ENCODE measurements around the gene CRYBG2. TPM values are rescaled to one million over a fixed set of nuclear protein-coding genes. Genes with fewer than 3 reads are reported as not detected.

CRYBG2 gene
- total and polyA plus RNA-seq, 2 of the 8 experiments (the other 6 are each of a cell fraction or from before 2014, with no cell fraction given): 14.2 to 17.0 TPM

DNA sequence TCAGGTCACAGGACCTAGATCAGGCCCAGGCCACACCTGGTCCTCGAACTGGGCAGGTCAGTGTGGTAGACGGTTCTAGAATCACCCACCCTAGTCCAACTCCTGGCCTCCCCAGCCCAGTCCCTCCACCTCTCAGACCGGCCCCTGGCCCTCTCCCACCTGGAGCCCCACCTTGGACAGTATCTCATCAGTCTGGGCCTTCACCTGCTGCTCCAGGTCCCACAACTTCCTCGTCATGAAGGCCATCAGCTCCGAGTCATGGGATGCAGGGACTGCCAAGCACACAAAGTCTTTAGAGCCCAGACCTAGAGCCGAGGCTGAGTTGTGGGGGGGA is 56.2 kb downstream of the CRYBG2 start:
- no peak overlapping the region for H3K14ac ChIP-seq (ENCODE audit: insufficient read length)
- no peak overlapping the region for H2BK20ac ChIP-seq (ENCODE audit: low read length)
- no peak for DNase-seq (ENCODE audit: low read depth in 1 of 2, low spot score in 2 of 2)
- no peak overlapping the region for H3K4me2 ChIP-seq (ENCODE audit: insufficient read depth in 1 of 2, low read depth in 2 of 2, low read length in 2 of 2)
- H3K79me2 ChIP-seq (ENCODE audit: control insufficient read depth in 1 of 2, insufficient read depth in 2 of 2, low read length in 2 of 2): no peaks in the 10 kb centered on the region
- 66% methylated on average over 6 of the region's 6 CpGs; no CpG with 5 or more reads in 1 of the 2 experiments for WGBS, 2 experiments (ENCODE audit: extremely low coverage in 1 of 2, insufficient coverage in 1 of 2, insufficient read length in 1 of 2, insufficient replicate concordance in 2 of 2, low coverage in 1 of 2, low lambda C conversion rate in 2 of 2, missing lambda C conversion rate in 1 of 2)
- no peak overlapping the region for H3K56ac ChIP-seq (replicated peaks; ENCODE audit: insufficient read length, low read depth, low read length)
- H2BK15ac ChIP-seq (ENCODE audit: low read length): no peak overlapping the region
- H3K36me3 ChIP-seq (ENCODE audit: control insufficient read depth in 2 of 4, insufficient read depth in 4 of 4, low read length in 3 of 4): no peaks in the 10 kb centered on the region
- no peaks in the 10 kb centered on the region for H3K79me1 ChIP-seq (ENCODE audit: low read depth, low read length)
- no peak overlapping the region for H3K4me3 ChIP-seq (ENCODE audit: extremely low read depth in 1 of 4, insufficient read depth in 2 of 4, low read depth in 3 of 4, low read length in 4 of 4)
- no peak overlapping the region for H2BK12ac ChIP-seq (ENCODE audit: low read depth, low read length)
- CTCF ChIA-PET (ENCODE audit: partially characterized antibody): interaction anchor here (0.8 to 57.0 kb wide), 4 partner anchors 5 to 233 kb away, joined by 3 to 1530 read pairs (median 766); partner anchors contain the start of genes CD52, SH3BGRL3 and UBXN11
- H3K27ac ChIP-seq (ENCODE audit: low read depth, low read length): no peak overlapping the region
- H2AK5ac ChIP-seq (ENCODE audit: low read depth, low read length): no peak overlapping the region
- H3K18ac ChIP-seq (ENCODE audit: extremely low read depth, low read length): no peak overlapping the region; the same call in 1 of the 2 replicates
- no peaks in the 10 kb centered on the region for H3K4me1 ChIP-seq (replicated peaks in 1 of 4; ENCODE audit: control insufficient read depth in 3 of 4, insufficient read depth in 4 of 4, low read length in 3 of 4)
- H3K4ac ChIP-seq (replicated peaks; ENCODE audit: insufficient read length, low read depth, low read length): no peak overlapping the region
- no peak overlapping the region for H4K5ac ChIP-seq (ENCODE audit: insufficient read length, low read depth, low read length)
- H2BK5ac ChIP-seq (ENCODE audit: low read depth, low read length): no peak overlapping the region
- no peaks in the 10 kb centered on the region for H3K27me3 ChIP-seq (replicated peaks in 1 of 4; ENCODE audit: control insufficient read depth in 3 of 4, extremely low read depth in 1 of 4, insufficient read depth in 3 of 4, low read length in 3 of 4)
- peaks cover 0 to 3% of the 10 kb centered on the region in 2 experiments for H4K20me1 ChIP-seq (replicated peaks in 1 of 2; ENCODE audit: control insufficient read depth in 1 of 2, insufficient read depth in 2 of 2, low read length in 2 of 2)
- H3K9ac ChIP-seq (replicated peaks in 1 of 4; ENCODE audit: extremely low read depth in 1 of 4, low read depth in 3 of 4, low read length in 3 of 4): no peak overlapping the region
- H3K9me3 ChIP-seq (ENCODE audit: insufficient read depth in 2 of 2, low read depth in 1 of 2, low read length in 1 of 2): no peaks in the 10 kb centered on the region
- no peaks in the 10 kb centered on the region for H3K23me2 ChIP-seq (ENCODE audit: low read depth, low read length)
- no peak overlapping the region for H2AFZ ChIP-seq (ENCODE audit: low read length)
- H3K23ac ChIP-seq (ENCODE audit: insufficient read length): no peak overlapping the region
- H4K8ac ChIP-seq (ENCODE audit: extremely low read depth, insufficient read depth, low read length): peak overlapping the region; percentile 35; the same call in 1 of the 2 replicates
- H4K91ac ChIP-seq (replicated peaks; ENCODE audit: insufficient read length, low read length): no peak overlapping the region
- FAIRE-seq: no peak
- H2BK120ac ChIP-seq (replicated peaks; ENCODE audit: low read depth, low read length): no peak overlapping the region
- POLR2A ChIA-PET (ENCODE audit: partially characterized antibody): interaction anchor here (0.5 to 0.9 kb wide), 2 partner anchors 8 to 77 kb away, joined by 3 read pairs; no protein-coding TSS in a partner anchor
- TF ChIP-seq SIX5 (IDR thresholded peaks at IDR 0.05; ENCODE audit: low read depth, low read length) (no peak), CBX8 (IDR thresholded peaks at IDR 0.05; ENCODE audit: borderline replicate concordance, low read depth, low read length) (no peak), TAF7 (optimal IDR thresholded peaks at IDR 0.05; ENCODE audit: borderline replicate concordance, low read depth, low read length) (no peak), HDAC6 (IDR thresholded peaks at IDR 0.05; ENCODE audit: low read depth, low read length) (no peak), RNF2 (IDR thresholded peaks at IDR 0.05; ENCODE audit: borderline replicate concordance, low read depth, low read length, missing control alignments, poor library complexity, severe bottlenecking) (no peak), ASH2L (IDR thresholded peaks at IDR 0.05; ENCODE audit: low read length) (no peak)
